ENCODE data around the gene RAB30. TPM values are rescaled to one million over a fixed set of nuclear protein-coding genes. Genes with fewer than 3 reads are reported as not detected.

Gene RAB30
- total RNA-seq, 4 donors from 2014 or later = 29.8 to 57.1 (median 33.9) TPM

DNA sequence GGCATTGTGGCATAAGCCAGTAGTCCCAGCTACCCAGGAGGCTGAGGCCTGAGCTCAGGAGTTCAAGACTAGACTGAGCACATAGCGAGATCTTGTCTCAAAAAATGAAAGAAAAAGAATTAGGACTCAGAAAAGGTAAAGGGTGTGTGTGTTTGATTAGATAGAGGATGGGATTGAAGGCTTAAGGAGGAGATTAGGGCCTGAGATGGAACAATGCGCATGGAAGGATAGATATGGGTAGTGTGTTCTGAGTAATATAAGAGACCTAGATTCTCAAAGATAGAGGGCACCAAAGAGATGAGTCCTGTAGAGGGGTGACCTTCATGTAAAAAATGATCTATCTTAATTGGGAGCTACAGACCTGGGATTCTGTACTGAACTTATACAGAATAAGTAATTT is 17.3 kb upstream of the RAB30 start:
- Histone ChIP-seq H3K27me3 (no peaks in the 10 kb centered on the region), H3K36me3 (no peaks in the 10 kb centered on the region), H3K4me1 (peaks cover 19 to 26% of the 10 kb centered on the region in 2 donors), H3K9me3 (no peaks in the 10 kb centered on the region), H3K27ac (no peak overlapping the region), H3K4me3 (no peak overlapping the region)
- in situ Hi-C loops (cut with MboI; ENCODE audit: low sequenced_read_pairs in 4 of 4) (loop anchor here in 1 of 4 donors (25.0 kb wide), 1 partner anchor 177 kb away; the partner anchor contains the start of genes DDIAS and PRCP), intact Hi-C loops (cut with DNase I; ENCODE audit: low total_unique reads) (no loop called here)
- TF ChIP-seq, protein P1, sequence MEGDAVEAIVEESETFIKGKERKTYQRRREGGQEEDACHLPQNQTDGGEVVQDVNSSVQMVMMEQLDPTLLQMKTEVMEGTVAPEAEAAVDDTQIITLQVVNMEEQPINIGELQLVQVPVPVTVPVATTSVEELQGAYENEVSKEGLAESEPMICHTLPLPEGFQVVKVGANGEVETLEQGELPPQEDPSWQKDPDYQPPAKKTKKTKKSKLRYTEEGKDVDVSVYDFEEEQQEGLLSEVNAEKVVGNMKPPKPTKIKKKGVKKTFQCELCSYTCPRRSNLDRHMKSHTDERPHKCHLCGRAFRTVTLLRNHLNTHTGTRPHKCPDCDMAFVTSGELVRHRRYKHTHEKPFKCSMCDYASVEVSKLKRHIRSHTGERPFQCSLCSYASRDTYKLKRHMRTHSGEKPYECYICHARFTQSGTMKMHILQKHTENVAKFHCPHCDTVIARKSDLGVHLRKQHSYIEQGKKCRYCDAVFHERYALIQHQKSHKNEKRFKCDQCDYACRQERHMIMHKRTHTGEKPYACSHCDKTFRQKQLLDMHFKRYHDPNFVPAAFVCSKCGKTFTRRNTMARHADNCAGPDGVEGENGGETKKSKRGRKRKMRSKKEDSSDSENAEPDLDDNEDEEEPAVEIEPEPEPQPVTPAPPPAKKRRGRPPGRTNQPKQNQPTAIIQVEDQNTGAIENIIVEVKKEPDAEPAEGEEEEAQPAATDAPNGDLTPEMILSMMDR (IDR thresholded peaks at IDR 0.05 in 4 of 5, conservative IDR thresholded peaks at IDR 0.05 in 1 of 5) = no peak
- no peak for TF ChIP-seq POLR2A (IDR thresholded peaks at IDR 0.05)
- no peak for ATAC-seq
- DNase-seq = no peak

DNA sequence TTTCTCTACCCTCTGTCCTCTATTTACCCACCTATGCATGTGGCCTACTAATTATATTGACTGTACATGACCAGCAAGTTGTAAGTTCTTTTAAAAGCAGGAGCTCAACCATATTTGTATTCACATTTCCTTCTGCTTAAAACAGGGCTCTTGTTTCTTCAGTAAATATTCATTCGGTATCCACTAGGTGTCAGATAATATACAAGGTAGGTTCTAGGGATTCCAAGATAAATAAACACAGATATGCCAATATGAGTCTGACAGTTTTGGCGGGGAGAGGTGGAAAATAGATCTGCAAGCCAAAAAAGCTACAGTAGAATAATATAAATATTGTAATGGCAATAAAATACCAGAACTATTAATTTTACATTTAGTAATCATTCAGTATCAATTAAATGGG is 15.3 kb upstream of the RAB30 start:
- no peak for TF ChIP-seq POLR2A (IDR thresholded peaks at IDR 0.05)
- TF ChIP-seq, protein P1 (IDR thresholded peaks at IDR 0.05 in 4 of 5, conservative IDR thresholded peaks at IDR 0.05 in 1 of 5) = peak in 1 of 5 experiments; percentile 19
- no peaks in the 10 kb centered on the region for H3K9me3 ChIP-seq
- ATAC-seq = no peak
- no peaks in the 10 kb centered on the region for H3K27me3 ChIP-seq
- in situ Hi-C loops (cut with MboI; ENCODE audit: low sequenced_read_pairs in 4 of 4) = loop anchor here in 1 of 4 donors (25.0 kb wide), 1 partner anchor 175 kb away; the partner anchor contains the start of genes DDIAS and PRCP
- peaks cover 3 to 9% of the 10 kb centered on the region in 2 donors for H3K4me1 ChIP-seq
- no peak for DNase-seq
- intact Hi-C loops (cut with DNase I; ENCODE audit: low total_unique reads) = no loop called here
- no peak overlapping the region for H3K27ac ChIP-seq
- H3K4me3 ChIP-seq = no peak overlapping the region
- no peaks in the 10 kb centered on the region for H3K36me3 ChIP-seq

DNA sequence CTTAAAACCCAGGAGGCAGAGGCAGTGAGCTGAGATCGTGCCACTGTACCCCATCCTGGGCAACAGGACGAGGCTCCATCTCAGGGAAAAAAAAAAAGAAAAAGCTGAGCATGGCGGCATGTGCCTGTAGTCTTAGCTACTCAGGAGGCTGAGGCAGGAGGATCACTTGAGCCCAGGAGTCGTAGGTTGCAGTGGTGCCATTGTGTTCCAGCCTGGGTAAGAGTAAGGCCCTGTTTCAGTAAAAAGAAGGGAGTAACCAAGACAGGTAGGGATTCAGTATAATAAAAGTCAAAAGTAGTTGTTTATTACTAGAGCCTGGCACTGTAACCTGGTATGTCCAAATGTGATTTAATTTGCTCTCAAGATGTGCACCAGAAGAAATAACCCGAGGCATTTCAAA is 8.1 kb upstream of the RAB30 start:
- TF ChIP-seq POLR2A (IDR thresholded peaks at IDR 0.05) = no peak
- TF ChIP-seq, protein P1 (IDR thresholded peaks at IDR 0.05 in 4 of 5, conservative IDR thresholded peaks at IDR 0.05 in 1 of 5) = no peak
- no peaks in the 10 kb centered on the region for H3K9me3 ChIP-seq
- H3K27me3 ChIP-seq = no peaks in the 10 kb centered on the region
- DNase-seq (no peak), ATAC-seq (no peak)
- intact Hi-C loops (cut with DNase I; ENCODE audit: low total_unique reads) (loop anchor here (10.0 kb wide), 1 partner anchor 175 kb away; the partner anchor contains the start of genes DDIAS and PRCP), in situ Hi-C loops (cut with MboI; ENCODE audit: low sequenced_read_pairs in 4 of 4) (loop anchor here (10.0 to 25.0 kb wide), 5 partner anchors 75 to 205 kb away; partner anchors contain the start of genes DDIAS (in 2 of the 4), PRCP (in 2 of the 4), CCDC90B (in 1 of the 4) and PCF11 (in 1 of the 4))
- no peak overlapping the region for H3K27ac ChIP-seq
- H3K36me3 ChIP-seq = peaks cover 0 to 12% of the 10 kb centered on the region in 2 donors
- peaks cover 8 to 16% of the 10 kb centered on the region in 2 donors for H3K4me1 ChIP-seq
- H3K4me3 ChIP-seq = no peak overlapping the region

DNA sequence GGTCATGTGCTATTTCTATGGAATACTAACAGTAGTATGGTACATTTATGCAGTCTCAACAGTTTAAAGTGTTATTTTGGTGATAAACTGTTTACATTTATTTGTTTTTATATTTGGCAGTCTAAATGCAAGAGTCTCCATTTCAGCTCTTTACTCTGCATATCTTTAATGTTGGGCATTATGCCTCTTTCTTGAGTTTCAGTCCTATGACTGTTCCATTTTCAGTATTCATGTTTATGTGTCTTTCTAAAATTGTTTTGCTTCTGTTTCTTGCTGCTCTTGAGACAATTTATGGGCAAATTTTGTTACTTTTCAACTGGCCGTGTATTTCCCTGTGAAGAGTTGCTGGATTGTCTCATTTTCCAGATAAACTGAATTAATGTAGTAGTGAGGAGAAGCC is 6.6 kb upstream of the RAB30 start:
- H3K4me3 ChIP-seq = no peak overlapping the region
- H3K36me3 ChIP-seq = peaks cover 0 to 12% of the 10 kb centered on the region in 2 donors

More for the DNA sequence above, 6.6 kb upstream of the RAB30 start:
- ATAC-seq (no peak), DNase-seq (no peak)
- H3K4me1 ChIP-seq = peaks cover 14 to 31% of the 10 kb centered on the region in 2 donors
- intact Hi-C loops (cut with DNase I; ENCODE audit: low total_unique reads) (loop anchor here (10.0 kb wide), 1 partner anchor 173 kb away; the partner anchor contains the start of genes DDIAS and PRCP), in situ Hi-C loops (cut with MboI; ENCODE audit: low sequenced_read_pairs in 4 of 4) (loop anchor here (10.0 to 25.0 kb wide), 5 partner anchors 77 to 207 kb away; partner anchors contain the start of genes DDIAS (in 2 of the 4), PRCP (in 2 of the 4), CCDC90B (in 1 of the 4) and PCF11 (in 1 of the 4))
- TF ChIP-seq, protein P1 (IDR thresholded peaks at IDR 0.05 in 4 of 5, conservative IDR thresholded peaks at IDR 0.05 in 1 of 5) = no peak
- TF ChIP-seq POLR2A (IDR thresholded peaks at IDR 0.05) = no peak
- H3K9me3 ChIP-seq = no peaks in the 10 kb centered on the region
- peak overlapping the region in 2 of 4 donors; percentile 36 to 46 for H3K27ac ChIP-seq
- H3K27me3 ChIP-seq = no peaks in the 10 kb centered on the region

Data from gastrocnemius medialis (tissue), 4 donors.